Activated CD8-positive, alpha-beta memory T cell treated with anti-CD3 and anti-CD28 coated beads for 1 hour (primary cell): ENCODE results near the gene SLC6A2.

Experiments
- DNase-seq, 2 donors: peaks; one replicate each; pipeline ENCODE4 v3.0.0-alpha.2; 2020; ENCODE audit warnings: low read depth in 1 of 2; ENCODE audit errors: extremely low read depth in 1 of 2

SLC6A2 gene

GRCh38 chr16:55645986-55646385 is 9.8 kb upstream of the SLC6A2 start:
- no peak for DNase-seq

GRCh38 chr16:55647343-55647742 is 8.4 kb upstream of the SLC6A2 start:
- DNase-seq = no peak

GRCh38 chr16:55647798-55648197 is 8.0 kb upstream of the SLC6A2 start:
- no peak for DNase-seq

GRCh38 chr16:55651841-55652824 is 3.7 kb upstream of the SLC6A2 start:
- DNase-seq = no peak

- DNase-seq = no peak
These were observed 2.7 kb upstream of the SLC6A2 start for GRCh38 chr16:55653106-55653505.

- no peak for DNase-seq
These were observed 349 bp upstream of the SLC6A2 start for GRCh38 chr16:55655381-55655896.

- no peak for DNase-seq
These were observed 904 bp downstream of the SLC6A2 start for GRCh38 chr16:55656691-55657092.

GRCh38 chr16:55657616-55658015 is 1.8 kb downstream of the SLC6A2 start:
- no peak for DNase-seq

GRCh38 chr16:55658898-55659420 is 3.2 kb downstream of the SLC6A2 start:
- no peak for DNase-seq

GRCh38 chr16:55660026-55660425 is 4.2 kb downstream of the SLC6A2 start:
- DNase-seq = no peak

- DNase-seq = no peak
These were observed 5.0 kb downstream of the SLC6A2 start for GRCh38 chr16:55660828-55661227.

- no peak for DNase-seq
These were observed 6.3 kb downstream of the SLC6A2 start for GRCh38 chr16:55661941-55662643.

- no peak for DNase-seq
These were observed 6.8 kb downstream of the SLC6A2 start for GRCh38 chr16:55662644-55663031.

- DNase-seq = no peak
These were observed 7.4 kb downstream of the SLC6A2 start for GRCh38 chr16:55663225-55663624.

- no peak for DNase-seq
These were observed 8.2 kb downstream of the SLC6A2 start for GRCh38 chr16:55663765-55664677.

- no peak for DNase-seq
These were observed 9.1 kb downstream of the SLC6A2 start for GRCh38 chr16:55664786-55665407.

- DNase-seq = no peak
These were observed 9.7 kb downstream of the SLC6A2 start for GRCh38 chr16:55665511-55665910.

GRCh38 chr16:55666012-55666411 is 10.2 kb downstream of the SLC6A2 start:
- no peak for DNase-seq

- no peak for DNase-seq
These were observed 12.0 kb downstream of the SLC6A2 start for GRCh38 chr16:55667753-55668152.
